H1 (cell line): ENCODE results near the gene FAM200B. TPM values are rescaled to one million over a fixed set of nuclear protein-coding genes. Genes with fewer than 3 reads are reported as not detected.

Experiments
- CTCF ChIA-PET: fragments of 300-600 bp; sonication (Branson Sonifier 250); formaldehyde crosslinking; loops from one replicate; lab custom pipeline; 2021; ENCODE audit not compliant: partially characterized antibody; lab: Charles Lee
- POLR2A ChIA-PET: fragments of 300-600 bp; sonication (Branson Sonifier 250); formaldehyde crosslinking; loops from one replicate; lab custom pipeline; 2021; ENCODE audit warnings: inconsistent platforms; ENCODE audit not compliant: partially characterized antibody; lab: Charles Lee
- DNase-seq, 2 experiments: peaks; one replicate each; pipeline versions ENCODE4 v3.0.0 to v3.0.0-alpha.2; 2010 to 2022; ENCODE audit warnings: low spot score in 2 of 2, low read depth in 1 of 2, mixed read lengths in 1 of 2
- FAIRE-seq: peaks from 2 replicates; lab custom pipeline; 2011; peaks lifted over from hg19 to GRCh38; lab: Jason Lieb, UNC
- H2AFZ ChIP-seq: 2 replicates; pipeline ENCODE4 v1.8.1; 2012; ENCODE audit warnings: low read length, inconsistent platforms
- H2AK5ac ChIP-seq: 2 replicates; pipeline ENCODE4 v1.6.1; 2013; ENCODE audit warnings: low read depth, low read length
- H2BK120ac ChIP-seq: replicated peaks from 2 replicates; pipeline ENCODE3; 2013; ENCODE audit warnings: low read depth, low read length, inconsistent platforms
- H2BK12ac ChIP-seq: 2 replicates; pipeline ENCODE4 v1.6.1; 2013; ENCODE audit warnings: low read depth, low read length
- H2BK15ac ChIP-seq: 2 replicates; pipeline ENCODE4 v1.6.1; 2013; ENCODE audit warnings: low read length
- H2BK20ac ChIP-seq: 2 replicates; pipeline ENCODE4 v1.6.1; 2013; ENCODE audit warnings: low read length
- H2BK5ac ChIP-seq: 2 replicates; pipeline ENCODE4 v1.6.1; 2013; ENCODE audit warnings: low read depth, low read length
- H3K14ac ChIP-seq: 2 replicates; pipeline ENCODE4 v1.6.1; 2013; ENCODE audit warnings: inconsistent platforms; ENCODE audit not compliant: insufficient read length
- H3K18ac ChIP-seq: 2 replicates; pipeline ENCODE4 v1.6.1; 2013; ENCODE audit warnings: low read length; ENCODE audit errors: extremely low read depth
- H3K23ac ChIP-seq: 2 replicates; pipeline ENCODE4 v1.6.1; 2013; ENCODE audit warnings: inconsistent platforms; ENCODE audit not compliant: insufficient read length
- H3K23me2 ChIP-seq: 2 replicates; pipeline ENCODE4 v1.6.1; 2013; ENCODE audit warnings: low read depth, low read length
- H3K27ac ChIP-seq: 2 replicates; pipeline ENCODE4 v1.6.1; 2011; ENCODE audit warnings: low read depth, low read length, inconsistent platforms
- H3K27me3 ChIP-seq, 4 experiments: replicated peaks in 1 of 4; 1 replicate in 1 of 4; 2 replicates in 3 of 4; pipeline versions ENCODE4 v1.6.1 to v1.8.1; 2011 to 2013; ENCODE audit warnings: low read length in 3 of 4, mild to moderate bottlenecking in 3 of 4, inconsistent platforms in 2 of 4, mixed read lengths in 2 of 4, moderate library complexity in 1 of 4; ENCODE audit not compliant: control insufficient read depth in 3 of 4, insufficient read depth in 3 of 4; ENCODE audit errors: extremely low read depth in 1 of 4
- H3K36me3 ChIP-seq, 4 experiments: 2 replicates each; pipeline versions ENCODE4 v1.6.1 to v1.8.1; 2011 to 2013; ENCODE audit warnings: mild to moderate bottlenecking in 4 of 4, low read length in 3 of 4, moderate library complexity in 2 of 4, control low read depth in 1 of 4, inconsistent platforms in 1 of 4; ENCODE audit not compliant: insufficient read depth in 4 of 4, control insufficient read depth in 2 of 4
- H3K4ac ChIP-seq: replicated peaks from 2 replicates; pipeline ENCODE3; 2013; ENCODE audit warnings: low read length, low read depth, mixed read lengths, inconsistent platforms; ENCODE audit not compliant: insufficient read length
- H3K4me1 ChIP-seq, 4 experiments: replicated peaks in 1 of 4; 1 replicate in 1 of 4; 2 replicates in 3 of 4; pipeline versions ENCODE4 v1.6.1 to v1.8.1; 2011 to 2013; ENCODE audit warnings: low read length in 3 of 4, inconsistent platforms in 2 of 4, mixed read lengths in 1 of 4; ENCODE audit not compliant: insufficient read depth in 4 of 4, control insufficient read depth in 3 of 4
- H3K4me2 ChIP-seq, 2 experiments: 2 replicates each; pipeline versions ENCODE4 v1.6.1 to v1.8.1; 2011 to 2013; ENCODE audit warnings: low read depth in 2 of 2, low read length in 2 of 2, control low read depth in 1 of 2, inconsistent platforms in 1 of 2, mild to moderate bottlenecking in 1 of 2; ENCODE audit not compliant: insufficient read depth in 1 of 2
- H3K4me3 ChIP-seq, 4 experiments: fragments of 200-600, 300-600 bp in 1 of 4; sonication (generic), shearing (Covaris generic), sonication (Bioruptor Twin) in 1 of 4; 2 replicates each; pipeline versions ENCODE4 v1.5.1 to v1.8.1; 2011 to 2016; ENCODE audit warnings: low read length in 4 of 4, low read depth in 3 of 4, control low read depth in 2 of 4, inconsistent platforms in 2 of 4, mild to moderate bottlenecking in 2 of 4, mixed read lengths in 1 of 4, moderate library complexity in 1 of 4; ENCODE audit not compliant: insufficient read depth in 2 of 4; ENCODE audit errors: extremely low read depth in 1 of 4
- H3K56ac ChIP-seq: replicated peaks from 2 replicates; pipeline ENCODE3; 2013; ENCODE audit warnings: low read depth, mild to moderate bottlenecking, mixed read lengths, low read length, inconsistent platforms; ENCODE audit not compliant: insufficient read length
- H3K79me1 ChIP-seq: 2 replicates; pipeline ENCODE4 v1.6.1; 2013; ENCODE audit warnings: low read depth, low read length, control low read depth
- H3K79me2 ChIP-seq, 2 experiments: 2 replicates each; pipeline versions ENCODE4 v1.6.1 to v1.8.1; 2012 to 2013; ENCODE audit warnings: low read length in 2 of 2, mild to moderate bottlenecking in 2 of 2, inconsistent platforms in 1 of 2; ENCODE audit not compliant: insufficient read depth in 2 of 2, control insufficient read depth in 1 of 2
- H3K9ac ChIP-seq, 4 experiments: replicated peaks in 1 of 4; 1 replicate in 1 of 4; 2 replicates in 3 of 4; pipeline versions ENCODE4 v1.6.1 to v1.8.1; 2011 to 2013; ENCODE audit warnings: low read depth in 3 of 4, low read length in 3 of 4, control low read depth in 2 of 4, mild to moderate bottlenecking in 2 of 4, moderate library complexity in 2 of 4, inconsistent platforms in 1 of 4; ENCODE audit errors: extremely low read depth in 1 of 4
- H3K9me3 ChIP-seq, 2 experiments: 2 replicates each; pipeline versions ENCODE4 v1.6.1 to v1.8.1; 2012 to 2013; ENCODE audit warnings: mild to moderate bottlenecking in 2 of 2, moderate library complexity in 2 of 2, control low read depth in 1 of 2, inconsistent platforms in 1 of 2, low read depth in 1 of 2, low read length in 1 of 2, mixed read lengths in 1 of 2; ENCODE audit not compliant: insufficient read depth in 2 of 2
- H4K20me1 ChIP-seq, 2 experiments: replicated peaks in 1 of 2; 2 replicates each; pipeline versions ENCODE3 to v1.8.1; 2011 to 2013; ENCODE audit warnings: inconsistent platforms in 2 of 2, low read length in 2 of 2, mild to moderate bottlenecking in 1 of 2; ENCODE audit not compliant: insufficient read depth in 2 of 2, control insufficient read depth in 1 of 2
- H4K5ac ChIP-seq: 2 replicates; pipeline ENCODE4 v1.6.1; 2013; ENCODE audit warnings: low read length, low read depth, mixed read lengths, inconsistent platforms; ENCODE audit not compliant: insufficient read length
- H4K8ac ChIP-seq: 2 replicates; pipeline ENCODE4 v1.8.0; 2013; ENCODE audit warnings: mild to moderate bottlenecking, moderate library complexity, low read length, inconsistent platforms; ENCODE audit not compliant: insufficient read depth; ENCODE audit errors: extremely low read depth
- H4K91ac ChIP-seq: replicated peaks from 2 replicates; pipeline ENCODE3; 2013; ENCODE audit warnings: low read length, mixed read lengths, inconsistent platforms; ENCODE audit not compliant: insufficient read length
- EZH2 ChIP-seq: fragments of 200-600 bp; sonication (generic); IDR thresholded peaks from 2 replicates; pipeline ENCODE4 v1.7.1; 2012; ENCODE audit warnings: low read depth, mild to moderate bottlenecking, moderate library complexity, low read length, inconsistent platforms; ENCODE audit not compliant: severe bottlenecking
- SP1 ChIP-seq: IDR thresholded peaks from 2 replicates; pipeline ENCODE4 v1.6.1; 2011; ENCODE audit warnings: low read depth, low read length
- WGBS, 2 experiments: shearing (Covaris generic) in 1 of 2; methylation state at CpG; one replicate each; pipeline versions ENCODE4 v1.1.6 to v1.1.7; 2013 to 2015; ENCODE audit warnings: low lambda C conversion rate in 2 of 2, mixed read lengths in 2 of 2, inconsistent platforms in 1 of 2, low coverage in 1 of 2, missing lambda C conversion rate in 1 of 2; ENCODE audit not compliant: insufficient replicate concordance in 2 of 2, insufficient coverage in 1 of 2, insufficient read length in 1 of 2; ENCODE audit errors: extremely low coverage in 1 of 2, missing lambda C conversion rate in 1 of 2; 5-methylcytosine and 5-hydroxymethylcytosine counted together
- polyA plus RNA-seq, 7 experiments: library from polyadenylated mRNA; depleted of rRNA in 3 of 7; stranded (reverse) in 5 of 7; unstranded in 2 of 7; fragments of >200 nt in 5 of 7; fragments of 200-250 nt in 2 of 7; gene quantifications; 1 replicate in 5 of 7; 2 replicates in 1 of 7; 4 replicates in 1 of 7; pipeline versions ENCODE4 v1.2.1 to v1.2.3, GENCODE V29; 2011 to 2013; ENCODE audit warnings: missing spikeins in 2 of 7, mixed read lengths in 2 of 7
- total RNA-seq: library from RNA; stranded (reverse); fragmentation: NEBNext Ultra II Directional; extraction: Animal tissue kit (Norgen Biotek cat#: 25700); gene quantifications from 2 replicates; pipeline ENCODE4 v1.2.1, GENCODE V29; 2021
- TF ChIP-seq, protein P1 (sequence below): IDR thresholded peaks from 2 replicates; pipeline ENCODE4 v1.6.1; 2012; ENCODE audit warnings: inconsistent platforms
- TF ChIP-seq, protein P2 (sequence below), 3 experiments: IDR thresholded peaks; 1 replicate in 2 of 3; 2 replicates in 1 of 3; pipeline versions ENCODE4 v1.5.1 to v1.6.1; 2011; ENCODE audit warnings: low read length in 3 of 3, mild to moderate bottlenecking in 3 of 3, inconsistent platforms in 2 of 3, low read depth in 1 of 3, moderate library complexity in 1 of 3; ENCODE audit not compliant: insufficient read depth in 1 of 3; ENCODE audit errors: control extremely low read depth in 1 of 3

FAM200B gene
- total and polyA plus RNA-seq, 2 of the 8 experiments (the other 6 are each of a cell fraction or from before 2014, with no cell fraction given), result 10.7 to 23.7 TPM

DNA sequence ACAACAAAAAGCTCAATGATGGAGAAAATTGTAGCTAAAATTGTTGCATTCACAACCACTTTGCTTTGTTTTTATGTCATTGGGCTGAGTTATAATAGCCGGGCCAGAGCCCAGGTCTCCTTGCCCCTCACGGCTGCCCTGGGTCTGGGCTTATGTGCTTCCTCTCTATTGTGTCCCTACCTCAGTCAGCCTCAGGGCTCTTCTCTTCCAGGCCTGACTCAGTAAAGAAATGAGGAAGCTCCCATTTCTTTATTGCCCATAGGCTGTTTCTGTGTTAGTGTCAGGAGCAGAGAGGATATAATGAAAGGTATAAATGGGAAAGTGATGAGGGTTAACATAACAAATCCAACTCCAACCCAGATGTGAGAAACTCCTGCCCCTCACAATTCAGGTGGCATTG lies 39.2 kb downstream of the FAM200B start:
- Histone ChIP-seq H3K23me2 (no peaks in the 10 kb centered on the region), H3K9ac (no peak overlapping the region), H3K18ac (no peak overlapping the region), H4K5ac (no peak overlapping the region), H2BK12ac (no peak overlapping the region), H3K27me3 (no peaks in the 10 kb centered on the region), H4K91ac (no peak overlapping the region), H3K14ac (no peak overlapping the region), H4K8ac (no peak overlapping the region), H3K23ac (no peak overlapping the region), H2BK15ac (no peak overlapping the region), H3K27ac (no peak overlapping the region), H3K36me3 (no peaks in the 10 kb centered on the region), H3K56ac (no peak overlapping the region), H2BK5ac (no peak overlapping the region), H4K20me1 (no peaks in the 10 kb centered on the region), H3K79me2 (no peaks in the 10 kb centered on the region), H3K4me1 (no peaks in the 10 kb centered on the region), H3K4me3 (no peak overlapping the region), H3K9me3 (no peaks in the 10 kb centered on the region), H2BK120ac (no peak overlapping the region), H3K79me1 (no peaks in the 10 kb centered on the region), H2BK20ac (no peak overlapping the region), H2AK5ac (no peak overlapping the region), H3K4ac (no peak overlapping the region), H2AFZ (no peak overlapping the region), H3K4me2 (no peak overlapping the region)
- no peak for FAIRE-seq
- ChIA-PET CTCF (interaction anchor here (0.6 to 1.6 kb wide), 5 partner anchors 11 to 45 kb away, joined by 3 to 5 read pairs (median 3); no protein-coding TSS in a partner anchor), POLR2A (interaction anchor here (0.6 kb wide), 1 partner anchor 360 kb away, joined by 3 read pairs; no protein-coding TSS in a partner anchor)
- WGBS, 2 experiments, result 63% methylated on average over 2 of the region's 2 CpGs; no CpG with 5 or more reads in 1 of the 2 experiments
- DNase-seq, result no peak
- TF ChIP-seq, protein P1, sequence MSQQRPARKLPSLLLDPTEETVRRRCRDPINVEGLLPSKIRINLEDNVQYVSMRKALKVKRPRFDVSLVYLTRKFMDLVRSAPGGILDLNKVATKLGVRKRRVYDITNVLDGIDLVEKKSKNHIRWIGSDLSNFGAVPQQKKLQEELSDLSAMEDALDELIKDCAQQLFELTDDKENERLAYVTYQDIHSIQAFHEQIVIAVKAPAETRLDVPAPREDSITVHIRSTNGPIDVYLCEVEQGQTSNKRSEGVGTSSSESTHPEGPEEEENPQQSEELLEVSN, result no peak
- no peak for TF ChIP-seq SP1
- TF ChIP-seq, protein P2, sequence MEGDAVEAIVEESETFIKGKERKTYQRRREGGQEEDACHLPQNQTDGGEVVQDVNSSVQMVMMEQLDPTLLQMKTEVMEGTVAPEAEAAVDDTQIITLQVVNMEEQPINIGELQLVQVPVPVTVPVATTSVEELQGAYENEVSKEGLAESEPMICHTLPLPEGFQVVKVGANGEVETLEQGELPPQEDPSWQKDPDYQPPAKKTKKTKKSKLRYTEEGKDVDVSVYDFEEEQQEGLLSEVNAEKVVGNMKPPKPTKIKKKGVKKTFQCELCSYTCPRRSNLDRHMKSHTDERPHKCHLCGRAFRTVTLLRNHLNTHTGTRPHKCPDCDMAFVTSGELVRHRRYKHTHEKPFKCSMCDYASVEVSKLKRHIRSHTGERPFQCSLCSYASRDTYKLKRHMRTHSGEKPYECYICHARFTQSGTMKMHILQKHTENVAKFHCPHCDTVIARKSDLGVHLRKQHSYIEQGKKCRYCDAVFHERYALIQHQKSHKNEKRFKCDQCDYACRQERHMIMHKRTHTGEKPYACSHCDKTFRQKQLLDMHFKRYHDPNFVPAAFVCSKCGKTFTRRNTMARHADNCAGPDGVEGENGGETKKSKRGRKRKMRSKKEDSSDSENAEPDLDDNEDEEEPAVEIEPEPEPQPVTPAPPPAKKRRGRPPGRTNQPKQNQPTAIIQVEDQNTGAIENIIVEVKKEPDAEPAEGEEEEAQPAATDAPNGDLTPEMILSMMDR (IDR thresholded peaks at IDR 0.05; ENCODE audit: control extremely low read depth in 1 of 3, insufficient read depth in 1 of 3, low read depth in 1 of 3, low read length in 3 of 3), result no peak
- TF ChIP-seq EZH2, result no peak
